Measurements from ENCODE around the gene FANCG.

DNA sequence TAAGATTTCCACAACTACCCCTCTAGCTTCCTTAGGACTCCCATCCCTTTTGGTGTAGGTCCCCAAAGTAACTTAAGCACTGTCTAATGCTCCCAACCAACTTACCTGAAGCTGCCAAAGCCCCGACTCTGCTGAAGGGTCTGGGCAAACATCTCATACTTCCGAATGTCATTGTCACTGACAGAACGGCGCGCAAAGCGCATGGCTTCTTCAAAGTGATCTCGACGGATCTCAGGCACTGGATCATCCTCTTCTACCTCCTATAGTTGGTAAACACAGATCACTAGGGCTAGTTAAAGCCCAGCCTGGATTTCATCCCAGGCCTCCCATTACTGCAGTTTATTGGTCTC is 22.5 kb downstream of the FANCG start:
- TF ChIP-seq FOXP1 (CRISPR knock-in tag; IDR thresholded peaks at IDR 0.05; ENCODE audit: borderline replicate concordance) (no peak), RELA (CRISPR knock-in tag; IDR thresholded peaks at IDR 0.05; ENCODE audit: borderline replicate concordance) (no peak), CTCF (IDR thresholded peaks at IDR 0.05) (no peak), ESRRA (CRISPR knock-in tag; IDR thresholded peaks at IDR 0.05; ENCODE audit: borderline replicate concordance) (no peak), FOXK1 (CRISPR knock-in tag; IDR thresholded peaks at IDR 0.05) (no peak), ZNF425 (CRISPR knock-in tag; conservative IDR thresholded peaks at IDR 0.05) (no peak), E2F5 (CRISPR knock-in tag; IDR thresholded peaks at IDR 0.05) (no peak)
- TF ChIP-seq, protein P1, sequence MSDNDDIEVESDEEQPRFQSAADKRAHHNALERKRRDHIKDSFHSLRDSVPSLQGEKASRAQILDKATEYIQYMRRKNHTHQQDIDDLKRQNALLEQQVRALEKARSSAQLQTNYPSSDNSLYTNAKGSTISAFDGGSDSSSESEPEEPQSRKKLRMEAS (CRISPR knock-in tag; IDR thresholded peaks at IDR 0.05) = no peak
- TF ChIP-seq, protein P2, sequence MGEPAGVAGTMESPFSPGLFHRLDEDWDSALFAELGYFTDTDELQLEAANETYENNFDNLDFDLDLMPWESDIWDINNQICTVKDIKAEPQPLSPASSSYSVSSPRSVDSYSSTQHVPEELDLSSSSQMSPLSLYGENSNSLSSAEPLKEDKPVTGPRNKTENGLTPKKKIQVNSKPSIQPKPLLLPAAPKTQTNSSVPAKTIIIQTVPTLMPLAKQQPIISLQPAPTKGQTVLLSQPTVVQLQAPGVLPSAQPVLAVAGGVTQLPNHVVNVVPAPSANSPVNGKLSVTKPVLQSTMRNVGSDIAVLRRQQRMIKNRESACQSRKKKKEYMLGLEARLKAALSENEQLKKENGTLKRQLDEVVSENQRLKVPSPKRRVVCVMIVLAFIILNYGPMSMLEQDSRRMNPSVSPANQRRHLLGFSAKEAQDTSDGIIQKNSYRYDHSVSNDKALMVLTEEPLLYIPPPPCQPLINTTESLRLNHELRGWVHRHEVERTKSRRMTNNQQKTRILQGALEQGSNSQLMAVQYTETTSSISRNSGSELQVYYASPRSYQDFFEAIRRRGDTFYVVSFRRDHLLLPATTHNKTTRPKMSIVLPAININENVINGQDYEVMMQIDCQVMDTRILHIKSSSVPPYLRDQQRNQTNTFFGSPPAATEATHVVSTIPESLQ (CRISPR knock-in tag; IDR thresholded peaks at IDR 0.05) = no peak

Measured in WTC11 (cell line).